K562 (cell line): ENCODE measurements around the gene CDK11B. TPM values are rescaled to one million over a fixed set of nuclear protein-coding genes. Genes with fewer than 3 reads are reported as not detected.
A peak's percentile ranks its signal among the peaks of the same experiment; 100 is the strongest.
"Not testable (repeated sequence)": the region's sequence is repeated elsewhere in the genome, so short reads cannot be mapped to it uniquely, and the experiment has no call there.

Source experiments
- ATAC-seq: fragments of 200-7000 bp; cut with Tn5 transposase; 3 replicates; pipeline ENCODE4 v1.9.1; 2020; ENCODE audit warnings: moderate library complexity
- BruUV-seq: library from RNA; stranded (reverse); fragments of 400-500 nt; replicated peaks from 2 replicates; lab custom pipeline; 2021; lab: Mats Ljungman, UMichigan
- CTCF ChIA-PET: fragments of 300-600 bp; formaldehyde crosslinking; extraction: SDS; loops from one replicate; lab custom pipeline; 2021; ENCODE audit warnings: low intra/inter-chr PET ratio; lab: Yijun Ruan, JAX
- POLR2A ChIA-PET: fragments of 300-600, 350-650 bp; sonication (Branson Sonifier 250); formaldehyde crosslinking; extraction: SDS; loops from one replicate; lab custom pipeline; 2021; ENCODE audit warnings: antibody characterized with exemption, inconsistent platforms; lab: Yijun Ruan, JAX
- DNase-seq, 4 experiments: peaks; one replicate each; pipeline versions ENCODE4 v3.0.0 to v3.0.0-alpha.2; 2011 to 2018; ENCODE audit warnings: low spot score in 3 of 4, mixed read lengths in 3 of 4; ENCODE audit errors: extremely low read depth in 1 of 4
- FAIRE-seq: peaks from 2 replicates; lab custom pipeline; 2011; peaks lifted over from hg19 to GRCh38; lab: Jason Lieb, UNC
- H2AFZ ChIP-seq: 2 replicates; pipeline ENCODE4 v1.6.0; 2011; ENCODE audit warnings: low read depth, low read length, control low read depth, inconsistent platforms
- H3K27ac ChIP-seq: fragments of 200-600 bp; 3 replicates; pipeline ENCODE4 v1.8.0; 2011; ENCODE audit warnings: low read depth, mild to moderate bottlenecking, control low read depth, inconsistent platforms, low read length, moderate library complexity, mixed read lengths; ENCODE audit errors: extremely low read depth
- H3K27me3 ChIP-seq, 2 experiments: fragments of 300-600 bp in 1 of 2; 2 replicates in 1 of 2; 3 replicates in 1 of 2; pipeline versions ENCODE4 v1.6.0 to v1.8.0; 2011; ENCODE audit warnings: inconsistent platforms in 2 of 2, low read length in 2 of 2, mild to moderate bottlenecking in 1 of 2, mixed read lengths in 1 of 2, moderate library complexity in 1 of 2; ENCODE audit not compliant: control insufficient read depth in 2 of 2, insufficient read depth in 2 of 2
- H3K36me3 ChIP-seq: fragments of 300-600 bp; 3 replicates; pipeline ENCODE4 v1.8.0; 2011; ENCODE audit warnings: mild to moderate bottlenecking, low read length, inconsistent platforms; ENCODE audit not compliant: control insufficient read depth, insufficient read depth
- H3K4me1 ChIP-seq, 2 experiments: fragments of 200-600 bp in 1 of 2; replicated peaks in 1 of 2; 2 replicates in 1 of 2; 3 replicates in 1 of 2; pipeline versions ENCODE4 v1.5.1 to v1.8.0; 2011; ENCODE audit warnings: inconsistent platforms in 2 of 2, low read length in 2 of 2, mild to moderate bottlenecking in 1 of 2, mixed read lengths in 1 of 2, moderate library complexity in 1 of 2; ENCODE audit not compliant: control insufficient read depth in 2 of 2, insufficient read depth in 2 of 2
- H3K4me2 ChIP-seq: 2 replicates; pipeline ENCODE4 v1.6.1; 2011; ENCODE audit warnings: low read length, control low read depth, inconsistent platforms, mixed read lengths; ENCODE audit not compliant: insufficient read depth
- H3K4me3 ChIP-seq: fragments of 200-600 bp; sonication (generic), shearing (Covaris generic); 2 replicates; pipeline ENCODE4 v1.5.1; 2016; ENCODE audit warnings: control low read depth, inconsistent platforms
- H3K79me2 ChIP-seq: fragments of 200-600 bp; 3 replicates; pipeline ENCODE4 v1.8.0; 2011; ENCODE audit warnings: low read length, inconsistent platforms; ENCODE audit not compliant: control insufficient read depth, insufficient read depth
- H3K9ac ChIP-seq, 2 experiments: 2 replicates each; pipeline versions ENCODE4 v1.6.0 to v1.6.1; 2011; ENCODE audit warnings: low read depth in 2 of 2, low read length in 2 of 2, control low read depth in 1 of 2, inconsistent platforms in 1 of 2, mild to moderate bottlenecking in 1 of 2, mixed read lengths in 1 of 2; ENCODE audit not compliant: insufficient read depth in 1 of 2
- H3K9me1 ChIP-seq: one replicate; pipeline ENCODE4 v1.6.0; 2011; ENCODE audit warnings: inconsistent platforms, mild to moderate bottlenecking, low read length, moderate library complexity; ENCODE audit not compliant: control insufficient read depth, insufficient read depth
- H3K9me3 ChIP-seq: replicated peaks from 2 replicates; pipeline ENCODE4 v1.5.1; 2011; ENCODE audit warnings: low read depth, low read length, inconsistent platforms; ENCODE audit not compliant: control insufficient read depth, insufficient read depth
- H4K20me1 ChIP-seq: replicated peaks from 2 replicates; pipeline ENCODE4 v1.6.1; 2011; ENCODE audit warnings: low read length, inconsistent platforms, mixed read lengths; ENCODE audit not compliant: control insufficient read depth, insufficient read depth
- WGBS: fragments of 100-300 bp; shearing (Covaris generic); methylation state at CpG from one replicate; pipeline ENCODE4 v1.1.6; 2016; ENCODE audit warnings: low coverage, mixed read lengths; ENCODE audit not compliant: insufficient coverage; ENCODE audit errors: missing lambda C conversion rate; 5-methylcytosine and 5-hydroxymethylcytosine counted together
- in situ Hi-C: fragments of 300-500 bp; cut with MboI; formaldehyde crosslinking; loops from 4 replicates; pipeline ENCODE4 v1.15.0; 2018; ENCODE audit warnings: inconsistent platforms, mixed read lengths
- intact Hi-C: fragments of 100-400 bp; cut with micrococcal nuclease; formaldehyde crosslinking; loops from 2 replicates; pipeline ENCODE4 v1.14.2; 2022
- polyA plus RNA-seq, 8 experiments: library from polyadenylated mRNA; depleted of rRNA in 4 of 8; stranded (reverse) in 5 of 8; unstranded in 3 of 8; fragments of >200 nt; fragmentation: Nextera tagmentation in 2 of 8; fragmentation: Illumina TruSeq in 1 of 8; extraction: Ambion mirVana in 2 of 8; extraction: Trizol in 1 of 8; gene quantifications; 2 replicates each; pipeline versions ENCODE4 v1.2.1 to v1.2.3, GENCODE V29; 2011 to 2014; ENCODE audit warnings: inconsistent platforms in 1 of 8, missing spikeins in 1 of 8
- total RNA-seq, 7 experiments: library from RNA; depleted of rRNA in 6 of 7; stranded (reverse); fragments of >200 nt in 6 of 7; fragmentation: Illumina TruSeq in 2 of 7; extraction: Trizol in 2 of 7; gene quantifications; 2 replicates each; pipeline versions ENCODE4 v1.2.1 to v1.2.3, GENCODE V29; 2011 to 2021; ENCODE audit warnings: low replicate concordance in 1 of 7

CDK11B gene
- total and polyA plus RNA-seq, 9 of the 15 experiments (the other 6 are each of a cell fraction or from before 2014, with no cell fraction given), result 2.8 to 52.2 (median 19.5) TPM

- CTCF ChIA-PET, BruUV-seq, ATAC-seq, H3K79me2 ChIP-seq, H2AFZ ChIP-seq, H3K27ac ChIP-seq, in situ Hi-C loops, H4K20me1 ChIP-seq, H3K4me2 ChIP-seq, intact Hi-C loops, H3K9me1 ChIP-seq, H3K4me3 ChIP-seq, FAIRE-seq, H3K27me3 ChIP-seq, POLR2A ChIA-PET, DNase-seq, H3K9me3 ChIP-seq: not testable (repeated sequence)
- Histone ChIP-seq H3K9ac (peak overlapping the region in 1 of 2 experiments; percentile 74; a peak in 1 of 4 replicates), H3K4me1 (peaks cover 2 to 20% of the 10 kb centered on the region in 2 experiments; a peak in 4 of 5 replicates), H3K36me3 (peaks cover 20% of the 10 kb centered on the region; the same call in 2 of the 3 replicates)
- WGBS, result 70% methylated on average over 15 of the region's 15 CpGs
These were observed 4.2 kb upstream of the CDK11B start for GRCh38 chr1:1662830-1663560.

DNA sequence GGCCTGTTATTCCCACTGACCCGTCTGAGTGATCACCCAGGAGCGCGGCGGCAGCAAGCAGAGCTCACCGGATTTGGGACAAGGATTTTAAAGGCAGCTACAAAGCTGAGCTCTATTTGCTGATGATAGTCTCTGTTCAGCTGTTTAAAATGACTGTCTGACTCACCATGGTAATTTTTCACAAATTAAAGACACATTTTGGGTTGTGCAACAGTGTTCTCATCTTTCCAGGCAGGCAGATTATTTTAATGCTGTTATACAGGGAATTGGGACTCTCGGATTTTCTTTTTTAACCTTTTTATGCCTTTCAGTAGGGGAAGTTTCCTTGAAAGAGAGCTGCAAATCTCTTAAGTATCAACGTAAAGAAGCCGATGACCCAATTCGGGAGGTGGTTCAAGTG, 3.6 kb upstream of the CDK11B start:
- CTCF ChIA-PET, H3K9me3 ChIP-seq, H4K20me1 ChIP-seq, H3K9me1 ChIP-seq, H3K27ac ChIP-seq, H2AFZ ChIP-seq, POLR2A ChIA-PET, in situ Hi-C loops, intact Hi-C loops, H3K9ac ChIP-seq, BruUV-seq, H3K27me3 ChIP-seq, H3K79me2 ChIP-seq, H3K4me2 ChIP-seq, FAIRE-seq, DNase-seq, H3K4me3 ChIP-seq, ATAC-seq: not testable (repeated sequence)
- 85% methylated on average over 7 of the region's 9 CpGs for WGBS
- peaks cover 2 to 20% of the 10 kb centered on the region in 2 experiments; a peak in 4 of 5 replicates for H3K4me1 ChIP-seq
- H3K36me3 ChIP-seq, result peaks cover 18% of the 10 kb centered on the region; the same call in 2 of the 3 replicates

DNA sequence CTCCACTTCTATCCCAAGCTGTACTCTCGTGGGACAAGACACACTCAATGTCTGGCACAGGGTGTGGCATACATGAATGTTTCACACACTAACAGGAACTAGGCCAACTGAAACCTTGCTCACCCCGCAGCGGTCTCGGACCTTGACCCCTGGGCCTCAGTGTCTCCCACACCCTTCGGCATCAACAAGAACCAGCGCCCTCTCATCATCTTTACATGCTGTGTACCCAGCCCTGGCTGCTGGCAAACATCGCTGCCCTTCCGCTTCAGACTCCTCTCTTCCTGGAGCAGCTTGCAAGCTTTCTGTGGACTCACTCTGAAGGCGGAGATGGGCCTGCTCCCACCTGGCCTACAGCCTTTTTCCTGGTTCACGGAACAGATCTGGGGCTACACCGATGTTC, 10.5 kb downstream of the CDK11B start:
- WGBS, result 80% methylated on average over 9 of the region's 11 CpGs

More for the DNA sequence above, 10.5 kb downstream of the CDK11B start:
- H3K27ac ChIP-seq, POLR2A ChIA-PET, FAIRE-seq, H3K27me3 ChIP-seq, BruUV-seq, H3K4me2 ChIP-seq, H3K79me2 ChIP-seq, H3K9ac ChIP-seq, intact Hi-C loops, H4K20me1 ChIP-seq, H3K4me1 ChIP-seq, H3K9me1 ChIP-seq, in situ Hi-C loops, H3K4me3 ChIP-seq, H3K9me3 ChIP-seq, H2AFZ ChIP-seq, ATAC-seq, DNase-seq: not testable (repeated sequence)
- CTCF ChIA-PET, result interaction anchor here (0.6 kb wide), 1 partner anchor 98 kb away, joined by 3 read pairs; no protein-coding TSS in a partner anchor
- peaks cover 61% of the 10 kb centered on the region for H3K36me3 ChIP-seq
